Measurements from ENCODE around the gene MMP11.
"Not testable (repeated sequence)": the region's sequence is repeated elsewhere in the genome, so short reads cannot be mapped to it uniquely, and the experiment has no call there.

The MMP11 gene, protein sequence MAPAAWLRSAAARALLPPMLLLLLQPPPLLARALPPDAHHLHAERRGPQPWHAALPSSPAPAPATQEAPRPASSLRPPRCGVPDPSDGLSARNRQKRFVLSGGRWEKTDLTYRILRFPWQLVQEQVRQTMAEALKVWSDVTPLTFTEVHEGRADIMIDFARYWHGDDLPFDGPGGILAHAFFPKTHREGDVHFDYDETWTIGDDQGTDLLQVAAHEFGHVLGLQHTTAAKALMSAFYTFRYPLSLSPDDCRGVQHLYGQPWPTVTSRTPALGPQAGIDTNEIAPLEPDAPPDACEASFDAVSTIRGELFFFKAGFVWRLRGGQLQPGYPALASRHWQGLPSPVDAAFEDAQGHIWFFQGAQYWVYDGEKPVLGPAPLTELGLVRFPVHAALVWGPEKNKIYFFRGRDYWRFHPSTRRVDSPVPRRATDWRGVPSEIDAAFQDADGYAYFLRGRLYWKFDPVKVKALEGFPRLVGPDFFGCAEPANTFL

GRCh38 chr22:23772649-23773473 lies at the start of gene MMP11:
TSS of gene MMP11 (plus strand) at chr22:23772849. CDS start at chr22:23772871, 22 bp downstream.
- DNase-seq (ENCODE audit: low read depth) = peak; percentile 39

DNA sequence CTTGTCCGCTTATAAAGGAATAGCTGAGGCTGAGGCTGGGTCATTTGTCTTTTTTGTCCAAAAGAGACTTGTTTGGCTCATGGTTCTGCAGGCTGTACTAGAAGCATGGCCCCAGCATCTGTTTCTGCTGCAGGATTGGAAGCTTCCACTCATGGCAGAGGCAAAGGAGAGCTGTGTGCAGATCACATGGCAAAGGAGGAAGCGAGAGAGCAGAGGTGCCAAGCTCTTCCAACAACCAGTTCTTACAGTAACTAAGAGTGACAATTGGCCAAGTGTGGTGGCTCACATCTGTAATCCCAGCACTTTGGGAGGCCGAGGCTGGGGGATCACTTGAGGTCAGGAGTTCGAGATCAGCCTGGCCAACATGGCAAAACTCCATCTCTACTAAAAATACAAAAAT lies 44.5 kb upstream of the MMP11 start:
- not testable (repeated sequence) for DNase-seq (ENCODE audit: low read depth)

- DNase-seq (ENCODE audit: low read depth) = no peak
Measured at GRCh38 chr22:23737696-23738095, 35.0 kb upstream of the MMP11 start.

GRCh38 chr22:23742505-23743264 lies 30.0 kb upstream of the MMP11 start:
- DNase-seq (ENCODE audit: low read depth) = no peak

- DNase-seq (ENCODE audit: low read depth) = no peak
Measured at GRCh38 chr22:23743303-23743705, 29.3 kb upstream of the MMP11 start.

DNA sequence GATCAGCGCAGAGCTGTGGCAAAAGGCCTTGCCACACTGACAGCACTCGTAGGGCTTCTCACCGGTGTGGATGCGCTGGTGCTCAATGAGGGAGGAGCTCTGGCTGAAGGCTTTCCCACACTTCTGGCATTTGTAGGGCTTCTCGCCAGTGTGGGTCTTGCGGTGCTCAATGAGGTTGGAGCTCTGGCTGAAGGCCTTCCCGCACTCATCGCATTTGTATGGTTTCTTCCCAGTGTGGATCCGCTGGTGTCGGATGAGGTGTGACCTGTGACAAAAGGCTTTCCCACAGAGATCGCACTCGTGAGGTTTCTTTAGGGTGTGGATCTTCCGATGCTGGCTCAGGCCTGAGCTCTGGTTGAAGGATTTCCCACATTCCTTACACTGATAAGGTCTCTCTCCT lies 28.6 kb upstream of the MMP11 start:
- DNase-seq (ENCODE audit: low read depth) = no peak

DNA sequence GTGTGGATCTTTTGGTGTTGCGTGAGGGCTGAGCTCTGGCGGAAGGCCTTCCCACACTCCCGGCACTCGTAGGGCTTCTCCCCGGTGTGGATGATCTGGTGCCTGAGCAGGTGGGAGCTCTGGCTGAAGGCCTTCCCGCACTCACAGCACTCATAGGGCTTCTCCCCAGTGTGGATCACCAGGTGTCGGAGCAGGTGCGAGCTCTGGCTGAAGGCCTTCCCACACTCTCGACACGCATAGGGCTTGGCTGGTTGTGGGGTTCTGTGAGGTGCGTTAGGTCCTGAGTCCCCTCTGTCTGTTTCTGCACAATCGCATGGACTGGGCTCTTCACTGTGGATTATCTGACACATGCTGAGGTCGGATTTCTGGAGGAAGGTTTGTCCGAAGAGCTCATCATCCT lies 28.2 kb upstream of the MMP11 start:
- no peak for DNase-seq (ENCODE audit: low read depth)

DNA sequence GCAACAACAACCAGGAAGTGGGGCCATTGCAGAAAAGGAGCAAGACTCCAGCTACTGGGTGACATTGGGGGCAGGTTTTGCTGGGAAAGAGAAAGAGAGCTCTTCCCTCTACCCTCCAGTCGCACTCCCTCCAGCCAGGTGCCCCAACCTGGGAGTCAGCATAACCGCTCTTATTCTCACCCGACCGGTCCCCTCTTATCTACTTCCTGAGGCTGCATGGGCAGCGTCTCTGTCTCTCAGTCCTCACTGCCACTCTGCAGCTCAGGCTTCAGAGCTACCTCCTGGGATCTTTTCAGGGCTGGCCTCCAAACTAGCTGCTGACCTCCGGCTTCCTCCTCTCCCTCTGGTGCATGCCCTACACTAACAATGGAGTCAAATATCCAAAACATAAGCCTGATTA lies 26.9 kb upstream of the MMP11 start:
- DNase-seq (ENCODE audit: low read depth) = no peak

GRCh38 chr22:23749841-23750301 lies 22.8 kb upstream of the MMP11 start:
- DNase-seq (ENCODE audit: low read depth) = no peak

GRCh38 chr22:23750367-23750713 lies 22.3 kb upstream of the MMP11 start:
- DNase-seq (ENCODE audit: low read depth) = no peak

DNA sequence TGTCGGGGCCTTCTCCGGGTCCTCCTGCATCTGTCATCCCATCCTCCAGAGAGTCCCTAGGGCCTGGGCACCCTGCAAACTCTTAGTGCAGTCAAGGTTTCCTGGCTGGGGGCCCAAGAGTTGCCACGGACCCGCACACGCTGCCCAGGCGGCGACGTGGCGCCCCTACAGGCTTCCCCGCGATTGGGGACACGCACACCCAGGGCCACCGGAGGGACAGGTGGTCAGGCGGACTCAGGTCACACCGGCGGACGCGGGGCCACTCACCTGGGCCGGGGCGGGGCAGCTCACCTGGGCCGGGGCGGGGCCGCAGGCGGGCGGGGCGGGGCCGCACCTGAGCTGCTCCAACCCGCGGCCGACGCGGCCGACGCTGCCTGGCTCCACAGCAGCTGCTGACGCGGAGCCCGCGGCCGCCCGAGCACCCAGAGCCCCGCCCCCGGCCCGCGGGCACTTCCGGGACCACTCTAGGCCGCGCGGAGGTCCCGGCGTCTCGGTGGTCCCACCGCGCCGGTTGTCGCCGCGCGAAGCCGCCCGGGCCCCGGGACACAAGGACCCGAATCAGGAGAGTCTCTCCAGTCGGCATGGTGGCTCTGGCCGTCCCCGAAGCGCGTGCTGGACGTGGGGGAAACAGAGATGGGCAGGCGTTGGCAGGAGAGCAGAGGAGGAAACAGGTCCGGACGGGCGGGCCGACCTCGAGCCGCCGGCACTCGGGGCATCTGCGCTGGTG lies 21.8 kb upstream of the MMP11 start, which contains the start of gene ZNF70:
ZNF70 (minus strand) TSS at position 399 of the 727 bp plus-strand sequence. CDS start 5,972 bp downstream, outside the sequence.
- DNase-seq (ENCODE audit: low read depth) = peak; percentile 80

DNA sequence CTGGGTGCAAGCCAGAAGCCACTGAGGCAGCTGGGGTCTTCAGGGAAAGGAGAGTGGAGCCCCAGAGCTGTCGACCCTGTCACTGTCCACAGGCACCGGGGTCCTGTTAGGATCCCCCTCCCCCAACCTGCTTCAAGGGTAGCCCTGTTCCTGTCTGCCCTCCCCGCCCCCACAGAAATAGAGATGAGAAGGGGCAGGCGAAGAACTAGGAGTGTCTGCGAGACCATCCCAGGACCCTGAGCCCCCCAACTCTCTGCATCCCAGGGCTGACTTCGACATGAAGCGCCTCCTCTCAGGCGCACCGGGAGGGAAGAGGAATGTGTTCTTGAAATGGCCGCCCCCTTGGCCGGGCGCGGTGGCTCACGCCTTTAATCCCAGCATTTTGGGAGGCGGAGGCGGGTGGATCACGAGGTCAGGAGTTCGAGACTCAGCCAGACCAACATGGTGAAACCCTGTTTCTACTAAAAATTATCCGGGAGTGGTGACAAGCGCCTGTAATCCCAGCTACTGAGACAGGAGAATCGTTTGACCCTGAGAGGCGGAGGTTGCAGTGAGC lies 21.1 kb upstream of the MMP11 start:
- DNase-seq (ENCODE audit: low read depth) = no peak

DNA sequence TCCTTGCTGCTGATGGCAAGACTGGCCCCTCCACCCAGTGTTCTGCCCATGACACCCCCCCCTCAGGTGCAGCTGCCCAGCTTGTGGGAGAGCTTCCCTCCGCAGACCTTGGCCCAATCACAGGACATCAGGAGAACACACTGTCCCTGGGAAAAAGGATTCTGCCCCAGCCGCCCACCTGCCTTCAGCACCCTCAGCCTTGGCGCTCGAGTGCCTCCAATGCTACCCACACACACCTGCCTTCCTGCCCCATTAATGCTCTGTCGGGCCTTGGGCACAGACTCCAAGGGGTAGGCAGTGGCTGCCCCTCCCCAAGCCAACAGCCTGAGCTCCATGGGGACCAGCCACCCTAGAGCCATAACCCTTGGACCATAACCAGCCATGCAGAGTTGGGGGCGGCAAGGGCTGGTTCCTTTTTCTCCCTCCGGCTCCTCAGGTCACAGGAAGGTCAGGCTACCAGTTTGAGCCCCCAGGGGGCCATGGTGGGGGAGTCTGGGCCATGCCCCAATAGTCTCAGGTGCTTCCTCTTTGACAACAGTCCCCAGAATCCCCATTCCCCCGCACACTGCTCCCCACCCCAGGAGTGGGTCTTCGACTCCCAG lies 20.5 kb upstream of the MMP11 start:
- no peak for DNase-seq (ENCODE audit: low read depth)

DNA sequence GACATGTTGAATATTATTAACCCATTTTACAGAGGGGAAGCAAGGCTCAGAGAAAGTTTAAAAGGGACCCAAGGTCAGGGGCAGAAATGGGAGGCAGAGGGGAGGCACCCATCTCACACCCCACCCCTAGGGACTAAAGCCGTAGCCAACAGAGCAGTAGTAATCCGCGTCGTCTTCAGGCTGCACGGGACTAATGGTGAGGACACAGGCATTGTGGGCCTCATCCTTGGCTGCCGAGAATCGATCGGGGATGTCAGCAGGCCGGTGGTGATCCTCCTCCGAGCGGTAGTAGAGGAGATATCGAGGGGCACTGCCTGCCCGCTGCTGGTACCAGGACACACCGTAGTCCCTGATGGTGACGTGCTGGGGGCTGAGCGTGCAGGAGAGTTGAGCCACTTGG lies 19.9 kb upstream of the MMP11 start:
- no peak for DNase-seq (ENCODE audit: low read depth)

GRCh38 chr22:23753385-23753784 lies 19.3 kb upstream of the MMP11 start:
- no peak for DNase-seq (ENCODE audit: low read depth)

DNA sequence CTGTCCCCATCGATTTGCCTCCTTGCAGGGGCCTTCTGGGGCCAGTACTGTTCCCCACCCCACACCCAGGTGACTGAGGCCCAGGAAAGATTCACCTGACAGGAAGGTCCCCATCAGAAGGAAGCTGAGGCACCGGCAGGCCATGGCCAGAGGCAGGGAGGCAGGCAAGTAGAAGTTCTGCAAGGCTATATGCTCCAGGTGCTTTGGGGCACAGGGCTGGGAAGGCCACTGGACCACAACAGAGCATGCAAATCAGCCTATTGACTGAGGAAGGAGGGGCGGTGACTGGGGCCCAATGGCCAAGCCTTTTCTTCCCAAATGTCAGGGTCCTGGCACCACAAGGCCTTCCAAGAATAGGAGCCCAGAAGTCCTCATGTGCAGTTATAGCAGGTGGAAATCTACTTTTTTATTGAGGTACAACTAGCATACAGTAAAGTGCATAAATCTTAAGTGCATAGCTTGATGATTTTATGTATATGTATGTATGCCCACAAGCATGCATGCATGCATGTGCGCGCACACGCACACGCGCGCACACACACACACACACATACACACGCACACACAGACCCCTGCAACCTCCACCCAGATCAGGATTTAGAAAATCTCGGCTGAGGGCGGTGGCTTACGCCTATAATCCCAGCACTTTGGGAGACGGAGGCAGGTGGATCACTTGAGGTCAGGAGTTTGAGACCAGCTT lies 18.3 kb upstream of the MMP11 start, which contains the start of gene VPREB3:
VPREB3 (minus strand) TSS at position 206 of the 700 bp plus-strand sequence; CDS start at position 144, 62 bp downstream.
- DNase-seq (ENCODE audit: low read depth) = no peak

DNA sequence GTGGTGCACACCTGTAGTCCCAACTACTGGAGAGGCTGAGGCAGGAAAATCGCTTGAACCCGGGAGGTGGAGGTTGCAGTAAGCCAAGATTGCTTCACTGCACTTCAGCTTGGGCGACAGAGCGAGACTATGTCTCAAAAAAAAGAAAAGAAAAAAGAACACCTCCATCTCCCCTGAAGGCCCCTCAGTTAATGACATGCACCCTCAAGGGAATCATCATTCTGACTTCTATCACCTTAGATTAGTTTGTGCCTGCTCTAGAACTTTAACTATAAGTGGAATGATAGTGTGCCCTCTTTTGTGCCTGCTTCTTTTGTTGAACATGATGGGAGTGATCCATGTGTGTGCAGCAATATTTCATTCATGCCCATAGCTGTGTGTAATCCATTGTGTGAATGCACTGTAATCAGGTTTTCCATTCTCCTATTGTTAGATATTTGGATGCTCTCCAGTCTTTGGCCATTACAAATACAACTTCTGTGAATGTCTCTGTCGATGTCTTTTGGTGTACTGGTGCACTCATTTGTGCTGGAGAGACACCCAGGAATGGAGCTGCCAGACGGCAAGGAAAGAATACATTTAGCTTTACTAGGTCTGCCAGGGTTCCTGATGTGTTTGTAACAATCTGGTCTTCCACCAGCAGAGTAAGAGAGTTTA lies 17.5 kb upstream of the MMP11 start:
- DNase-seq (ENCODE audit: low read depth) = no peak

- DNase-seq (ENCODE audit: low read depth) = no peak
Measured at GRCh38 chr22:23755711-23756110, 16.9 kb upstream of the MMP11 start.

- no peak for DNase-seq (ENCODE audit: low read depth)
Measured at GRCh38 chr22:23756891-23757290, 15.8 kb upstream of the MMP11 start.

Measured in stimulated activated CD4-positive, alpha-beta T cell treated with anti-CD3 and anti-CD28 coated beads, Interleukin-2, amount 100 ng/mL, for 4 hours (primary cell).